SHP77 (cell line): ENCODE measurements around the gene FMNL3.

Source experiments
- DNase-seq, 2 experiments: peaks; one replicate each; lab custom pipeline; 2025; lab: John Stamatoyannopoulos, UW

Gene FMNL3

DNA sequence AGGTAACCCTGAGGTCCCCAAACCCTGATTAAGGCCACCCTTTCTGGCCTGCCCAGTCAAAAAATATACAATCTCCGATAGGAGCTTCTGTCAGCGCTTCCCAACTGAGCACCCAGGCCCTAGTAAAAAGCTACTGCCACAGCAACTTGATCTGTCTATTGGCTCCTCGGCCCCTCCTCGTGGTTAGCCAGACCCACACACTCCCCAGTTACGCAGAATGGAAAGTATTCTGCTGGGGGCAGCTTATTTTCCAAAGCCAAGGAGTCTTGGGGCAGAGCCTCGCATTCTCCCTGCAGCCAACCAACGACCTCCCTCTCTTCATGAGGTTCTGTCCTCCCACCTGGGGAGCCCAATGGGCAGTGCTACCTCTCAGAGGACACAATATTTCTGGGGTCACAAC is 32.1 kb downstream of the FMNL3 start:
- no peak for DNase-seq

DNA sequence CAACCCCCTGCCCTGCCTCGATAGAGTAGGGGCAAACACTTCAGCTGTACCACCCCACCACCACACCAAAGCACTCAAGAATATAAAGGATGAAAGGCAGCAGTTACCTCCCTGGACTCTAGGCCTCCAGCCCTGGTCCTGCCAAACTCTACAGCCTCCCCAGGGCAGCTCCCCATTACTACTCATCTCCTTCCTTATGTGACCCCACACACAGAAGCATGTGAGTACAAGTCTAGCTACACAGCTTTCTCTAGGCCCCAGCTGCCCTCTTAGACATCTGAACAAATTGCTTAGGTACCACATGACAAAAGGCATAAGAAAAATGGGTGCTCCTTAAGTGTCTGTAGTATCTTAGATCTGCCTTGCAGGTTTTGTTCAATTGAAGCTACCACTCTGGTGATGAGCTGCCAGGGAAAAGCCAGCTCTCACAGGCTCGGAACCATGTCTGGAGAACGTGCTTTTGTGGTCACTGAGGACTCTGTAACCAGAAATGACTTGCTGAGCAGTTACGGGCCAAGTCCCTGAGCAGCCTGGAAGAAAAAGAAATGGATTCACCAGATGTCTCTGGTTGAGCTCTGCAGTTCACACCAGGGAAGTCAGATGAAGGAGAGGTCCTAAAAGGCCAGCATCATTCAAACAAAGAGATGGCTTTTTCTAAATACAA is 32.8 kb downstream of the FMNL3 start:
- no peak for DNase-seq

DNA sequence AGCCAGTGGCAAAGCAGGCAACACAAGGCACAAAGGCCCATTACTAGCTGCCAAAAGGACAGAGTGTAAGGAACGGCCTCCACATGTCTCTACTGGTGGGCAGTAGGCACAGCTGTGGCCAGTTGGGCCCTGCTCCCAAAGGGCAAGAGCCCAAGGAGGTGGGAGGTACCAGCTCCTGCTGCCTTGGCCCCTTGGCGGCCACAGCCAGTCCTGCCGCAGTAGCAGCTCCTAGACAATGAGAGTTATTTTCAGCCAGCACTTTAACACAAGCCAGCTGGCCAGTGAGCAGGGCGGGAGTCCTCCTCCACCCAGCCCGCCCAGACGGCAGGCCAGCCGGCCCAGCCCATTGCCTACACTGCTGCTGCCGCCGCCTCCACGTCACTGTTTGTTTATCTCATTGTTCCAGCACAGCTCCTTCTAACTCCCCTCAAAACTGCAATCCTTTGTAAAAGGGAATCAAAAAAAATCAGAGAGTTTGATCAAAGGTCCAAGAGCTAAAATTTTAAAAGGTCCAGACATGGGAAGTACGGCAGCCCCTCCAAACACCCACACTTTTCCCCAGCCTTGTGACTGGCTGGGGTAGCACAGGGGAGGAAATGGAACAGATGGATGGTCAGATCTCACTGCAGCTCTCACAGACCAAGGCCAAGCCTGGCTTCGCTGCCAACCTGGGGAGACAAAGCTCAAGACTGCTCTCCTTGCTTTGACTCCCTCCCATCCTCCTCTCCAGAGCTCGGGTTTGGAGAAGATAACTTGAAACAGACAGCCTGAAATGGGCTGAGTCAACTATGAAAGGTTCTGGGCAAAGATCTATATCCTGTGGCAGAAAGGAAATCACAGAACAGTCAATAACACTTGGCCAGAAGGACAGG is 33.5 kb downstream of the FMNL3 start:
- peak; percentile 83 to 89 for DNase-seq

DNA sequence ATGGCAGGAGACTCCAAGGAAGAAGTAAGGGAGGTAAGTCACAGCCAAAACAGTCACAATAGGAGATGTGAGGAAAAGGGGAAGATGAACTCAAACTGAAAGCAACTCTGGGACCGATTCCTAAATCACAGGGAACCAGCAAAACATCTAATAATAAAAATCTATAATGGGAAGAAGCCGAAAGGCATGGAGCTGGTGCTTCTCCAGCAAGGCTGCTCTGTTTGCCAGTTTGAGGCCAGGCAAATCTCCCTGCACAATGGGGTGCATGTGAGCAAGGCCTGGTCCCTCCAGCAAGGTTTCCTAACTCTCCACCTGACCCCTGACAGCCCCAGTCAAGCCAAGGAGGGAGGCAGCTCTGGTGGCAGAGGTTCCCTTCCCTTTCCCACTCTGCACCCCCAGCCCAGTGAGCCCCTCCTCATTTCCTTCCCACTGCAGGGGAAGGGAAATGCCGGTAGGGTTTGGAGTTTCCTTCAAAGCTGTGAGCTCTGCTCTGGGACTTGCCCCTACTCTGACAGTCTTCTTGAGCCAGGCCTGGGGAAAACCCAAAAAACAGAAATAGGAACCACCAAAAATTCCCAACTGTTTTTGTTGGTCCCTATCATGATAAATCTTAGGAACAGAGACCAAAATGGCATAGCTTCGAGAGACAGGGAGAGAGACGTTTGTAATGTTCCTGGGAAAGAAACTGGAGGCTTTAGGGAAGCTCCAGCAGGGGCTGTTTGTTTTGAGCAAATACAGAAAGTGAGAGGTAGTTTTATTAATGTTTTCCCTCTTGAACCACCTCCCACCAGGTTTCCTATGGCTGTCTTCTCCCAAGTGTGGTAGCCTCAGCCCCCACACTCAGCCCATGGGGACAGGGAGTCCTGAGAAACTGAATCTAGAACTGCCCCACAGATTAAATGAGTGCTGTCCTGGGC is 34.6 kb downstream of the FMNL3 start:
- no peak for DNase-seq

DNA sequence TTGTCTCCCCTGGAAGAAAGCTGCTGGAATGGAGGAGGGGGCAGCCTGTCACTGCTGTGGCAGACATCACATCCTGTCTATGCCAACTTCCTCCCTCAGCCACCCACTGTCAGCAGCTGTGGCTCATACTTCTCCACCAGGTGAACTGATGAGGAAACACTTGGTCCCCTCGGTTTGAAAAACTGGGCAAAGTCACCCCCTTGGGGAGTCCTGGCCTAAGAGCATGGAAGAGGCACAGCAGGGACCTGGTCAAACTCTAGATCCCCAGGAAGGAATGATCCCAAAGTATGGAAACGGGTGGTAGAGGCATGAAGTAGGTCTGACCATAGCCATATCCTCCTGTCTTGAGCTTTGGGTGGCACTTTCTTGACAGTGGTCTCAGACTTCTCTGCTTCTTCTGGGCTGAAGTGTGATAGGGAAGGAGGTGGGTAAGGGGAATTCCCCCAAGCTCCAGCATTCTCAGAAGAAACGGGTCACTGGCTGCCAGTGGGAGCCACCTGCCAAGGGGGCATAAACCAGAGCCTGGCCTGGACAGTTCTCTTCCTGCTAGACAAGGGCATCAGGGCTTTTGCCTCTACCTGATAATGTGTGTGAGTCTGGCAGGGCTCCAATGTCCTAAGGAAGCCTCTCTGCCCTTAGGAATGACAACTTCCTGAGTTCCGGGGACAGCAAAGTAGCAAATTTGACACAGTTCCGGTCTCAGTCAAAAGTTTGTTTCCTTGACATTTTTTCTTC is 36.0 kb downstream of the FMNL3 start:
- DNase-seq = no peak

DNA sequence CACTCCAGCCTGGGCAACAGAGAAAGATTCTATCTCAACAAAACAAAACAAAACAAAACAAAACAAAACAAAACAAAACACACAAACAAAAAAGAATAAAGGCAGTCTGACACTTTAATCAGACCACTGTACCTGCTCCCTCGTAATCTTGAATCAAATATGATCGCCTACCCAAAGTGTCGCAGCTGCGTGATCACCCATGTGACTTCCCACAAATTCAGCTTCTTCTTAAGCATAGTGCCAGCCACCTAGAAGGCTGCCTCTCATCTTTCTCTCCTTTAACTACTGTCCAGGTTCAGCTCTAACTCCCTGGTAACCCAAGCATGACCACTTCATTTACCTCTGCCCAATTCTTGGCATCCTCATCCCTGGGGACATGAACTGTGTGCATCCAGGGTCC is 37.4 kb downstream of the FMNL3 start:
- no peak for DNase-seq

DNA sequence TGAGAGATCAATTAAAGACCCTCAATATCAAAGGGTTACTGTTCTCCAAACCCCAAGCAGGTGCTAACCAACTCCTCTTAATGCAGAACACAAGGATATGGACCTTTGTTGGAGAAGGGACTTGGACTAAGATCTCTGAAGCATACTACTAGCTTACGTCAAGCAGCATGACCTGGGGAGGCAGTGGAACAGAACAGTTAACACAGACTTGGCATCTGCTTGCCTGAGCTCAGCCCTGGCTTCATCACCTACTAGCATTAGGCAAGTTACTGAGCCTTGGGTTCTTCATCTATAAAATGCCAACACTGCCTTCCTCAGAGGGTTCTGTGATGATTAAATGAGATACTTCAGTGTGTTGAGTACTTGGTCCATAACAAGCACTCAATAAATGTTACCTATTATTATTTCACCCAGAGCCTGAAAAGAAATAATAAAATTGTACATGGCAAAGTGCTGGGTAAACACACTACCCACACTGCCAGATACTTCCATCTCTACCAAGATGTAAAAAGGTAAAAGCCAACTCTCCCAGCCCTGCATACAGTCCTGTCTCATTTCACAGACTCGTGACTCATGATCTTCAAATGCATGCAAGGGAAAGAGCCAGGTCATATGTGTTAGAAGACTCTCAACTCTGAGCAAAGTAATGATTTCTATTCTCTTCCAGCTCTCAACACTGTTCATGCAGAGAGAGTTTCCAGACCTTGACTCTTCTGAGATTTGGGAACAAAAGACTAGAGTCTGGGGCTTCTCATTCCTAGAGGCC is 39.7 kb downstream of the FMNL3 start:
- DNase-seq = no peak

DNA sequence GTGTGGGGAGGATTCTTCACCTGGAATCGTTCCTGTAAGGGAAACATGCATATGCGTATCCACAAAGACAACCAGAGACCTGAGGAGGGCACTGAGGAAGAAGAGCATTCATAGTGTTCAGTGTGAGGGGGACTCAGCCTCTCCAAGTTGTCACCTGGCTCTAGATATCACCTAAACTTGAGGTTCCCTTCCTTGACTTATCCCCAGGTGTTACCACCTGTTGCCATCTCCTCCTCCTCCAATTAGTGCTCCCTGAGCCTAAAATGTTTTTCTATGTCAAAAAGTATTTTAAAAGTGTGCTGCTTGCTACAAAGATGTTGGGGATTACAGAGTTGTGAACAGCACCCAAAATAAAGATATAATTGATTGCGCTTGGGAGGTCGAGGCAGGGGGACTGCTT is 41.0 kb downstream of the FMNL3 start:
- no peak for DNase-seq

DNA sequence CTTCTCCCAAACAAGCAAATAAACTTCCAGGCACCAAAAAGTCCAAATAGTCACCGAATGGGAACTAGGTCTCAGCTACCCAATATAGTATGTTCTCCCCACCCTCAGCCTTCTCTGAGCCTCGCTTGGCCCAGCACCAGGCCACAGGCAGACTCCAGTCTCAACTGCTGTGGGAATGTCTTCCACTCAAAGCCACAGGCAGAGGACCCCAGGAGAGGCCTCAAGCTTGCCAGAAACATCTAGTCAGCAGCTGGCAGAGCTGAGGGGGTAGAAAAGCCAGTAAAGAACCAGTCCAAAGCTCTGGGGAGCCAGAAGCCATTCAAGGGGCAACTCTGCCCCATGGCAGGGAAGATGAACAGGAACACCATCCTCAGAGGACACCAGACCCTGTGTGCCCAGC is 41.8 kb downstream of the FMNL3 start:
- DNase-seq = no peak

DNA sequence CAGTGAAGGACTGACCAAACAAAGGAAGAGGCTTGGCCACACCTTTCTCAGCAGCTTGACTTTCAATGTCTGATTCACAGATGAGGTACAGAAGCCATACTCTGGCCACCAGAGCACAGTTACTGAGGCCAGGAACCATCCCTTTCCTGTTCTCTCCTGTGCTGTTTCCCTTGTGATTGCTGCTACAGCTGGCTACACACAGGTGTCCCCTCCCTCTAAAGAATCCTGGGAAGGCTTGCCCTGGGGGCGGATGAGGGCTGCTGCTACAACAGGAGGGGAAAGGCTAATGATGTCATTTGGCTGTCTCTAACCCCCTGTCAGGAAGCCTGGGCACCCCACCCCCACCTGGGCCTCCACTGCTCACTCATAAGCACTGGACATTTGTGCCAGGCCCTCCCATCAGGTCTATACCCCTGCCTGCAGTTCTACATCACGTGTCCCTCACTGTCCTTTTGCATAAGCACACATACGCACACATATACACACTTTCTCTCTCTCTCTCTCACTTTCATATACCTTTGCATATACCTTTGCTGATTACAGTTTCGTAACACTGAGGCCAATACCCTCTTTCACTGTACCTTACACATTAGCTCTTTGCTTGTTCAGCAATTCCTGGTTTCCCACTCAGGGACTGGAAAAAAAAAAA is 42.5 kb downstream of the FMNL3 start:
- no peak for DNase-seq

DNA sequence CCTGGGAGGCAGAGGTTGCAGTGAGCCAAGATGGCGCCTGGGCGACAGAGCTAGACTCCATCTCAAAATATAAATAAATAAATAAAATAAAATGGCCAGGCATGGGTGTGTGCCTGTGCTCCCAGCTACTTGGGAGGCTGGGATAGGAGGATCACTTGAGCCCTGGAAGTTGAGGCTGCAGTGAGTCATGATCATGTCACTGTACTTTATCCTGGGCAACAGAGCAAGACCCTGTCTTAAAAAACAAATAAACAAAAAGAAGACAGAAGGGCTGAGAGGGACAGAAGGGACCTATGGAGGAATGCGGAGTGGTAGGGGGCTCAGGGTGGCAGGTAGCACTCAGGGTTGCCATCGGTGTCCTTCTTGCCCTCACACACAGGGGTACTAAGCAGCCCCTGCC is 43.0 kb downstream of the FMNL3 start:
- DNase-seq = no peak

DNA sequence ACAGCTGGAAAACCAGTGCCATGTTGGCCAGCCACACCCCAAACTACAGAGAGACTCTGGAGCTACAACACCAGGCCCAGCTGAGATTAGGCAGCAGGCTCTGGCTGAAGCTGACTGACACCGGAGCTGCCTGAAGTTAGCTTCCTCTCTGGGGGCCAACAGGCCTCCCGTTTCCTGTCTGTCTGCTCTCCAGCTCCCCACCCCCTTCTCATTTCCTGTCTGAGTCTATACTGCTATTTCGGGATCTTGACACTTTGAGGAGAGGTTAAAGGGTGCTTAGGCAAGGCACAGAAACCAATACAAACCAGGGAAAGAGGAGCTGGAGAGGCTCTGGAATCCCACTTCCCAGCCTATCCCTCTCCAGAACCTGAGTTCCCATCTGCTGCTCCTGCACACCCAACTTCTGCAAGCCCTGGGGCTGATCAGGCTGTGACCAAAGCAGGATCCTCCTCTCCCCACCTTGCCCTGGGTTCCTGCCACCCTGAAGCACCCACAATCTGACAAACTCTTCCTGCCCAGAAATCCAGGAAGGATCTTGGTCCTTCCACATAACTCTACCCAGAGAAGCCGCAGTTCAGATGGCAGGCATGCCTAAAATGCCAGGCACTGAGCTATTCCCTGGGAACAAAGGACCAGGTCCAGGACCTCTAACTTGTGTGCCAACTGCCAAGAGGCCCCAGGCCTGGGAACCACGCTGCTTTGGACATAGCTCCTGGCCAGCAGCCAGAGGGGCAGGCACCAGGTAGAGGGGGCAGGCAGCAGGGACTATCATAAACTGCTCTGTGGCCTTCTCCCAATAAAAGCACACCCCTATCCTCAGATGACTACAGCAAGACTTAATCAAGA is 44.0 kb downstream of the FMNL3 start:
- peak; percentile 36 to 71 for DNase-seq

DNA sequence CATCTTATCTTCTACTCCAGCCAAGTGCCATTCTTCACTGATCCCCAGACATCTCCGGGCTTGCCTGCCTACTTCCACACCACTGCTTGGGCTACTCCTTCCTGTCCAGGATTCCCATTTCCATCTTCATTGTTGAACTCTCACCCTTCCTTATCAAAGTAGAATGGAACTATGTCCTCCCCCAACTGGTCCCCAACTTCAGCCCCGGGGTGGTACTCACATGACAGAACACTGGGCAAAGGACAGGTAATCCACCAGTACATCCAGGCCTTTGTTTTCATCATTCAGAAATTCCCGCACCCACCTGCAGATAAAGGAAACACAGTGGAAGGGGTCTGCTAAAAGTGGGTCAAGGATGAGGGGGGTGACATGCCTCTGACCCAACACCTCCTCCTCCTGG is 45.5 kb downstream of the FMNL3 start:
- DNase-seq = no peak

DNA sequence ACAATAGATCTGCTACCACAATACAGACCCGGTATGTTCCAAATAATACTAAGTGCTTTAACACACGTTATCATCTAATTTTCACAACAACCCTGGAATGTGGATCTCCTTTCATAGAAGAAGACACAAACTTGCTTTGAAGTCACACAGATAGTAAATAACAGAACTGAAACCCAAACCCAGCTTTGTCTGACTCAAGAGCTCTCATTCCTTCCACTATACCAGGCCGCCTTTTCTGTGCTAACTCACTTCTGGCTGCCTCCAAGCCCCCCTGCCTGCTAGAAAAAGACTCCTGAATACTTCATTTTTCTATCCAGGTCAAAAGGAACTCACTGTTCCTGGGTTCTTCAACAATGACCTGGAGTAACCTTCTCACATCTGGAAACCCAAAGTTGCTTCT is 46.0 kb downstream of the FMNL3 start:
- DNase-seq = no peak

DNA sequence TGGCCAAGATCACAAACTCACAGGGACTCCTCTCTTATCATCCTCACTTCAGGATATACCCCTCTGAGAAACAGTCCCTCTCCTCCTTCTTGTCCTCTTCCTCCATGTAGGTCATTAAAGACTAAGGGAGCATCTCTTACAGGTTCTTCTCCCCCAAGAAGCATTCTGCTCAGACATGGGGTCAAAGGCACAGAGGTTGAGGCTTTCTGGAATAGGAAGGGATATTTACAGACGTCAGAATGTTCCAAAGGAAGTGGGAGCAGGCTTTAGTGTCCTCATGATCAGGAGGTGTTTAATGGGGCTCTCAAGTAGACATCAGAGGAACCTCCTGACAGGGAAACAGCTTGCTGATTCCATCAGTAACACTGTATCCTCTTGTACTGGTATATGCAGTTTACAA is 47.5 kb downstream of the FMNL3 start:
- DNase-seq = no peak

DNA sequence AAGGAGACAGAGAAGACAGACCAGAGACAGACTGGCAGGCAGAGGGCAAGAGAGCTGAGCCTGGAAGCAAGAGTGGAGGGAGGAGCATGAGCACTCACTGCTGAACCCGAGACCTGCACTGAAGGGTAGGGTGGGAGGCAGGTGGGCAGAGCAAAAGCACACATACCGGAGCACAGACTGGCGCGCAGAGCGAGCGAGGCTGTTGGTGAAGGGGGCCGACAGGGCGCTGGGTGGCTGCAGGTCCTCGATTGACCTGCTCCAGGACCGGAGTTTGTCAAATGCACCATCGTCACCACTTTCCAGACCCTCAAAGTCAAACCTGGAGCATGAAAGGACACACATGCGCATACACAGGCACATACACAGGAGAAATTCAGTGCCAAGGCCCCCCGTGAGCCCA is 48.9 kb downstream of the FMNL3 start:
- no peak for DNase-seq

DNA sequence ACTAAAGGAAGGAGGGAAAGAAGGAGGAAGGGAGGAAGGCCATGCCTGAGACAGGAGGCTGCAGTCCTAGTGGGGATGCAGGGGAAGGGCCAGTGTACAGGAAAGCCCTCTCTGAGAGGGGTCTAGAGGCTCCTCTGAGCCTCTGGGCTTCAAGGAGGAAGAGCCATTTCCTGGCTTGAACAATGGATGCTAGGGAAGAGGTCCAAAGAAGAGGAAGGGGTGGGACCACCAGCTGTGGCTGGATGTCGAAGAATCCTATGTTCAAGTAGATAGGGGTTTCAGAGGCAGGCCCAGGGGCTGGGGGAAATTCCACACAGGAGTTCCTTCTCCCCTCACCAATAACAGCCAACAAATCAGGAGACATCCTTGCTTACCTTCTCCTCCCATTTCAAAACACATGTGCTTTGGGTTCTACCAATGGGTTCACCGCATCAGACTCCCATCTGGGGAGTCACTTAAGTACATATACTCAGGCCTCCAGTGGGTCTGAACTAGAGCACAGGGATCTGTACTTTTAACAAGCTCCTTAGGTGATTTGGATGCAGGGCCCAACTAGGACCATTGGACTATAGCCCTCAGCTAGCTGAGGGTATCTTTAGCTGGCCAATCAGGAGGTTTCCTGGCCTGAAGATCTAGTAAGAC is 51.5 kb downstream of the FMNL3 start:
- no peak for DNase-seq

DNA sequence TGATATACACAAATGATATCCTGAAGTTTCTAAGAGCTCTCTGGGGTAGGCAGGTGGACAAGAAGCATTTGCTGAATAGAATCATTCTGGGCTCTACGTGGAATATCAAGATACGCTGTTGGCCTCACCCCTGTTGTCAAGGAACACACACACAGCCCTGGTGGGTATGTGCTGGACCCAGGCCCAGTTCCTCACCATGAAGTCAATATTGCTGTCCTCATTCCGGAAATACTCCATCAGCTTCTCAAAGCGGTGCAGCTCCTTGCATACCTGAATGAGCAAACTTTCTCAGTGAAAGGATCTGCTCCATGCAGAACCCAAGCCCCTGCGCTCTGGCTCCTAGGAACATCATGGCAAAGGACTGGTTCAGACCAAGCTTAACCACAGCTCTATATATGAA is 52.5 kb downstream of the FMNL3 start:
- DNase-seq = no peak

DNA sequence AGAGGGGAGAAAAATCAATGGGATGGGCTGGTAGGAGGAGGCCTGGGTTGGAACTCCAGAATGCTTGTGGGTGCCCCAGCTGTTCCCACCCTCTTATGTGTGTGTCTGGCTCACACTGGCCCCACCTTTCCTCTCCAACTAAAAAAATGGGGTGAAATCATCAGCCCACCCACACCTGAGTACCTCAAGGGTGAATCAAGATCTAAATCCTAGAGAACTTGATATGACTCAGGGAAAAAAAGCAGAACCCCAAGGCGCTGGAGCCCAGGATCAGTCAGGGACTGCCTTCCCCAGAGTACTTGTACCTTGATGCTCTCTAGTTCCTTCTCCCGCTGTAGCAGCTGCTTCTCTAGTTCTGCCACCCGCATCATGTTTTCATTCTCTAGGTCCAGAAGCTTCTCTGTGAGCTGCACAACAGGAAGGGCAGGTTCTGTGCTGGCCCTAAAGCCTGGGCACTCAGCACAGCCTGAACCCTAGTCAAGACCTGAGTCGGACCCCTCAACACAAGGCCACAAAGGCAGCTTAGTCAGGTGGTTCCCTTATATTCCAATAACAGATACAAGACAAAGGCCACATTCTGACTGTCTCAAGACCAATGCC is 54.2 kb downstream of the FMNL3 start:
- DNase-seq = no peak
